GM18858 (cell line): ENCODE measurements around the gene TRAF4.
"Not testable (repeated sequence)": the region's sequence is repeated elsewhere in the genome, so short reads cannot be mapped to it uniquely, and the experiment has no call there.

Experiments used
- ATAC-seq: cut with Tn5 transposase; IDR thresholded peaks from one replicate; pipeline ENCODE4 v1.9.1; 2021; ENCODE audit not compliant: unreplicated experiment

Gene TRAF4

DNA sequence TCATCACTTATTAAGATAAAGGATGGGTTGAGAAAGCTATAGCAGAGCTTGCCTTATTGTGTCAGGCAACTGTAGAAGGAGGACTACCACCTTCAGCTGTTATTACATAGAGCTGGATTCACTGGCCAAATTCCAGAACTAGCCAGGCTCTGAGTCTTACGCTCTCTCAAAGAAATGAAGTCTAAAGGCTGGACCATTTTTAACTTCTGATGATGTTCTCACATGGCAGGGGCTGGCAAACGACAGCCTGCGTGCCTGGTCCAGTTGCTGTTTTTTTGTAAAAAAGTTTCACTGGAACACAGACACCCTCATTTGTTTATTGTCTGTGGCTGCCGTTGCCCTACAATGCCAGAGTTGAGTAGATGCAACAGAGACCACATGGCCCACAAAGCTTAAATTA, 21.2 kb downstream of the TRAF4 start:
- no peak for ATAC-seq

DNA sequence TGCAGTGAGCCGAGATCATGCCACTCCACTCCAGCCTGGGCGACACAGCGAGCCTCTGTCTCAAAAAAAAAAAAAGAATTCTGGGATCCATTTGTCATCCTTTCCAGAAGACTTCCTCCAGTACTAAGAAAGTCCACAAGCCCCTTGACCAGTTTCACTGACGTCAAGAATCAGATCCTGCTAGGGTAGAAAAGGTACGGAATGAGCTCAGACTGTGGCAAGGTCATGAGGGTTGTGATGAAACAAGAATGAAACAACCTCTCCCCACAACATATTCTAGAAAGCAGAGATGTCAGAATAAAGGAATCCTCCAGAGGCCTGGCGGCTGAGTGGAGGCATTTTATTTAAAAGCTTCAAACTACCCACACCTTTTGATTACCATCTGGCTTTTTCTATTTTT, 29.9 kb downstream of the TRAF4 start:
- no peak for ATAC-seq

DNA sequence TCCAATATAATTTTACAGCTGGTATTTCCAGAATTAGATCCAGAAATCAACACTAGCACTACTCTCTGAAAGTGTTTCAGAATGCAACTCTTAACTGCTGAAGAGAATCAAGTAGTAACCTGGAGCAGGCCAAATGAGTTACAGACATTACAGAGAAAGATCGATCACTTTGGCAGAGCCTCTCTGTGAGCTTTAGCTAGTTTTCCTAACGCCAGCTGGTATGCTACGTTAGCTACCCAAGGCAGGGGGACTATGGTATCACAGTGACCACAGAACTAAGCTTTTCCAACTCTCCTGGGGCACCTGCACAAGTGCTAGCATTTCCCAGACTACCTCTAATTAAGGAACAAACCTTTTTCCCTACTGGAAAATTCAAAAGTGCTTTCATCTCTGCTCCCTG, 30.4 kb downstream of the TRAF4 start:
- ATAC-seq: no peak

DNA sequence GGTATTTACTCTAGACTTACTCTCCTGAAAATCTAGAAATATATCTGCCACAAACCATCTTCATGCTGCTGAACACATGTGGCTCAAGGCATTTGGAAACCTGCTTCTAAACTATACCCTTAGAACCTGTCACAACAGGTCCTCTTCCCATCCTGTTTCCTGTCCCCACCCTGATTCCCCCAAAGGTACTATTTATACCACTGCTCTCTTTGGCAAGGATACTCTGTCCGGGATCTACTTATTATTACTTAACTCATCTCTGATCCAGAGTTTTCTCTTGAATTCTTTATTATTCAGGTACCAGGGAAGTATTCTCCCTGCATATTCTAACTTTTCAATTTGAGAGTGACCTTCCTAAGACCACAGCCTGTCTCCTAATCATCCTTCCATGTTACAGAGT, 33.4 kb downstream of the TRAF4 start:
- ATAC-seq: no peak

DNA sequence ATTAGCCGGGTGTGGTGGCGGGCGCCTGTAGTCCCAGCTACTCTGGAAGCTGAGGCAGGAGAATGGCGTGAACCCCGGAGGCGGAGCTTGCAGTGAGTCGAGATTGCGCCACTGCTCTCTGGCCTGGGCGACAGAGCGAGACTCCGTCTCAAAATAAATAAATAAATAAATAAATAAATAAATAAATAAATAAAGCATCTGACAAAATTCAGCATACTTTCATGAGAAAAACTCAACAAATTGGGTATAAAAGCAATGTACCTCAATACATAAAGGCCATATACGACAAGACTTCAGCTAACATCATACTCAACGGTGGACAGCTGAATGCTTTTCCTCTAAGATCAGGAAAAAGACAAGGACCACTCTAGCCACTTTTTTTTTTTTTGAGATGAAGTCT, 35.8 kb downstream of the TRAF4 start:
- ATAC-seq: not testable (repeated sequence)

DNA sequence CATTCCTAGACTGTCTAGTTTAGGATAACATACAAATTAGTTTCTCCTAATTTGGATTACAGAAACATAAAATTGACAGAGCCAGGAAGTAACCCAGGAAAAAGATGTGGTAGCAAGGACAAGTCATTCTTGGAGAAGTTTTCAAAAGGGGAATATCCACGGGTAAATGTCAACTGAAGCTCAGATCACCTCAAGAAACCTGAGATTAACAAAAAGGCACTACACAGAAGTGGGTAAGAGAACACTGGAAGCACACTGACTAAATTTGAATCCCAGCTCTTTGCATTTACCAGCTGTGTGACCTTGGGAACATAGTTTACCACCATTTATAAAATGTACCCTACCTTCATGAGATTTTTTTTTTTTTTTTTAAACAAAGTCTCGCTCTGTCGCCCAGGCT, 39.4 kb downstream of the TRAF4 start:
- ATAC-seq: no peak

DNA sequence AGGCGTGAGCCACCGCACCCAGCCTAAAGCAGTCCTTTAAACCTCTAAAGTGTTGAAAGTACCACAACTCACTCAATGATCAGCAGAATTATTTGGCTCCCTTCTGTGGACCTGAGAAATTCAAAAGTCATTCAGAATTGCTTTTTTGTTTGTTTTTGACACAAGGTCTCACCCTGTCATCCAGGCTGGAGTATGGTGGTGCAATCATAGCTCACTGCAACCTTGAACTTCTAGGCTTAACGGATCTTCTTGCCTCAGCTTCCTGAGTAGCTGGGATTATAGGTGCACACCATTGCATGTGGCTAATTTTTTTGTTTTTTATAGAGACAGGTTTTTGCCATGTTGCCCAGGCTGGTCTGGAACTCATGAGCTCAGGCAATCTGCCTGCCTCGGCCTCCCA, 44.3 kb downstream of the TRAF4 start:
- no peak for ATAC-seq

DNA sequence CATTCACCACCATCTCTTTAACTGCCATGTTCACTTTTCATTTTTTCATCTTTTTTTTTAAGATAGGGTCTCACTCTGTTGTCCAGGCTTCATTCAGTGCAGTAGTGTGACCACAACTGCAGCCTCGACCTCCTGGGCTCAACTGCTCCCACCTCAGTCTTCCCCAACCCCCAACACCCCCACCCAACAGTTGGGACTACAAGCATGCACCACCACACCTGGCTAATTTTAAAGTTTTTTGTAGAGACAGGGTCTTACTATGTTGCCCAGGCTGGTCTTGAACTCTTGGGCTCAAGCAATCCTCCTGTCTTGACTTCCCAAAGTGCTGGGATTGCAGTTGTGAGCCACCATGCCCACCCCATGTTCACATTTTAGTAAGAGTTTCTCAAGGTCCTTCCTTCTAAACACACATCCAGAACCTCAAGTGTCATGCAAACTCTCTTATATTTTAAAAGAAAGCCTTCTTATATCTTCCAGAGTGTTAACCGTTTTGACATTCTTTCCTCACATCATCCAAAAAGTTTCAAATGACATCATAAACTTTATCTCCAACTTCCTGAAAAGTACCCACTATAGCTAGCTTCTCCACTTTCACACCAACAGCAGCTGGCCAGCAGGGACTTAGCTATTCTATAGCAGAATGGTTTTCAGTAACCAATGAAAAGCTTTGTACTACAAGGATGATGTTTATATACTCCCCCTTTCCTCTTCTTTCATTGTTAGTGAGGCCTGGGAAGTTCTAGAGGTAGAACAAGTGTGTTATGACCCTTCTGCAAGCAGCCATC, 49.3 kb downstream of the TRAF4 start:
- no peak for ATAC-seq

DNA sequence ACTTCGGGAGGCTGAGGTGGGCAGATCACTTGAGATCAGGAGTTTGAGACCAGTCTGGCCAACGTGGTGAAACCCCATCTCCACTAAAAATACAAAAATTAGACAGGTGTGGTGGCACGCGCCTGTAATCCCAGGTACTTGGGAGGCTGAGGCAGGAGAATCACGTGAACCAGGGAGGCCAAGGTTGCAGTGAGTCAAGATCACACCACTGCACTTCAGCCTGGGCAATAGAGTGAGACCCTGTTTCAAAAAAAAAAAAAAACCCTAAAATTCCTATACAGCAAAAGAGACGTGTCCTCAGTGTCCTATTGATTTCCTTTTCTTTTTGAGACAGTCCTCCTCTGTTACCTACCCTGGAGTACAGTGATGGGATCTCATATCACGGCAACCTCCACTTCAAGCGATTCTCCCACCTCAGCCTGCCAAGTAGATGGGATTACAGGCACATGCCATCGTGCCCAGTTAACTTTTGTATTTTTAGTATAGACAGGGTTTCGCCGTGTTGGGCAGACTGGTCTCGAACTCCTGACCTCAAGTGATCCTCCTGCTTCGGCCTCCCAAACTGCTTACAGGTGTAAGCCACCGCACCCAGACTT, 51.1 kb downstream of the TRAF4 start:
- ATAC-seq: not testable (repeated sequence)

DNA sequence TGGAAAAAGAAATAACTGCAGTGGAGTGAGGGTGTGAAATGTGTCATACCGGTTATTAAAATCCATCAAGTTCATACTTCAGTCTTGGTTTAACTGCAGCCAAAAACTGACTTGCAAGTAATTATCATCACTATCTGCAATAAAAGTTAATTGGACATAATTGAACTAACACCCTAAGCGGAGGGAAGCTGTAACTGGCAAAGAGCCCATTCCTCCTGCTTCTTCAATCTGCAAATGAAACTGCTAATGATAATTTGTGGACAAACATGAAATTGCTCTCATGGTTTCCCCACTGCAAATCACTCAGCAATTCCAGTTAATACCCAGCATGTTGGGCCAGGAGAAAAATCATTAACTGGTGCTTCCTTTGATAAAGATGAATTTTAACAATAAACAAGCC, 52.3 kb downstream of the TRAF4 start:
- no peak for ATAC-seq
